Esophagus squamous epithelium (tissue), 5 donors: ENCODE measurements around the gene HLX. TPM values are rescaled to one million over a fixed set of nuclear protein-coding genes. Genes with fewer than 3 reads are reported as not detected.

Experiments used
- DNase-seq: peaks from one replicate; lab custom pipeline; 2025; lab: John Stamatoyannopoulos, UW
- H3K27ac ChIP-seq, 4 donors: fragments of 200-600 bp; sonication (generic); one replicate each; pipeline ENCODE4 v1.5.1; 2016 to 2019; ENCODE audit warnings: mild to moderate bottlenecking in 1 of 4
- H3K27me3 ChIP-seq, 4 donors: fragments of 200-600 bp; sonication (generic); 1 replicate in 3 of 4; 2 replicates in 1 of 4; pipeline versions ENCODE4 v1.5.1 to v1.6.0; 2017 to 2021; ENCODE audit warnings: antibody characterized with exemption in 1 of 4
- H3K36me3 ChIP-seq, 3 donors: fragments of 200-600 bp; sonication (generic); one replicate each; pipeline ENCODE4 v1.5.1; 2016 to 2019
- H3K4me1 ChIP-seq, 3 donors: fragments of 200-600 bp; sonication (generic); one replicate each; pipeline ENCODE4 v1.5.1; 2017 to 2019
- H3K4me3 ChIP-seq, 4 donors: fragments of 200-600 bp; sonication (generic); 1 replicate in 3 of 4; 2 replicates in 1 of 4; pipeline ENCODE4 v1.5.1; 2016 to 2019; ENCODE audit warnings: mild to moderate bottlenecking in 2 of 4, moderate library complexity in 1 of 4
- H3K9me3 ChIP-seq, 3 donors: fragments of 200-600 bp; sonication (generic); one replicate each; pipeline ENCODE4 v1.5.1; 2016 to 2019
- CTCF ChIP-seq, 6 experiments: fragments of 450-650 bp in 4 of 6; fragments of 200-600 bp in 2 of 6; sonication (generic) in 2 of 6; IDR thresholded peaks; one replicate each; pipeline ENCODE4 v1.5.1; 2016 to 2019; ENCODE audit warnings: antibody characterized with exemption in 6 of 6, mild to moderate bottlenecking in 4 of 6, moderate library complexity in 4 of 6
- POLR2A ChIP-seq, 4 donors: fragments of 450-650 bp; IDR thresholded peaks; one replicate each; pipeline ENCODE4 v1.6.1; 2017; ENCODE audit warnings: antibody characterized with exemption in 4 of 4, mild to moderate bottlenecking in 4 of 4, moderate library complexity in 3 of 4
- WGBS, 2 donors: methylation state at CpG; one replicate each; pipeline ENCODE4 v1.1.5; 2018; 5-methylcytosine and 5-hydroxymethylcytosine counted together
- intact Hi-C: fragments of 100-400 bp; cut with DNase I; formaldehyde crosslinking; loops from one replicate; pipeline ENCODE4 v1.15.0; 2022
- total RNA-seq, 4 donors: library from RNA; depleted of rRNA; stranded (reverse); fragments of >200 nt; gene quantifications; one replicate each; pipeline ENCODE4 v1.1.0, GENCODE V29; 2016
- donor health status: DM: yes; HTN: yes; CAD: no.

HLX gene
- 1 to 10 TPM in 2 of 4 donors, under 1 TPM in 2; 0.23 to 7.2 (median 0.97) TPM for total RNA-seq

GRCh38 chr1:220879076-220879508, at the start of gene HLX:
Gene HLX, plus strand, starts transcription at chr1:220879443. Its CDS starts 415 bp downstream, at chr1:220879858.
- peaks cover 0 to 8% (median 0%) of the 10 kb centered on the region in 3 donors for H3K36me3 ChIP-seq
- peak within 1 kb of the TSS; percentile 51 to 91 (median 66) for H3K4me3 ChIP-seq
- 1 to 2% methylated on average over 15 to 19 of the region's 26 CpGs for WGBS, 2 donors
- DNase-seq = peak; percentile 60
- H3K27ac ChIP-seq = peak within 1 kb of the TSS; percentile 78 to 95 (median 90)
- no peaks in the 10 kb centered on the region for H3K9me3 ChIP-seq
- intact Hi-C loops = loop anchor here (5.0 kb wide), 1 partner anchor 323 kb away; no protein-coding TSS in a partner anchor
- H3K27me3 ChIP-seq = peaks cover 0 to 92% (median 15%) of the 10 kb centered on the region in 4 donors
- TF ChIP-seq CTCF (IDR thresholded peaks at IDR 0.05) (no peak), POLR2A (IDR thresholded peaks at IDR 0.05) (peak in 2 of 4 donors; percentile 82 to 83)
- peaks cover 21 to 74% (median 24%) of the 10 kb centered on the region in 3 donors for H3K4me1 ChIP-seq

GRCh38 chr1:220833436-220833835, 45.8 kb upstream of the HLX start:
- 56 to 68% methylated on average over 2 of the region's 2 CpGs for WGBS, 2 donors
- TF ChIP-seq POLR2A (IDR thresholded peaks at IDR 0.05) (no peak), CTCF (IDR thresholded peaks at IDR 0.05) (no peak)
- no peak for DNase-seq
- H3K36me3 ChIP-seq = no peaks in the 10 kb centered on the region
- H3K4me1 ChIP-seq = peaks cover 0 to 5% (median 0%) of the 10 kb centered on the region in 3 donors
- intact Hi-C loops = no loop called here
- no peak overlapping the region for H3K27ac ChIP-seq
- no peaks in the 10 kb centered on the region for H3K27me3 ChIP-seq
- H3K4me3 ChIP-seq = no peak overlapping the region
- no peaks in the 10 kb centered on the region for H3K9me3 ChIP-seq

GRCh38 chr1:220834155-220834870, 44.9 kb upstream of the HLX start:
- Histone ChIP-seq H3K27ac (no peak overlapping the region), H3K36me3 (no peaks in the 10 kb centered on the region), H3K4me3 (no peak overlapping the region), H3K4me1 (no peaks in the 10 kb centered on the region), H3K27me3 (no peaks in the 10 kb centered on the region), H3K9me3 (no peaks in the 10 kb centered on the region)
- WGBS, 2 donors = 81 to 82% methylated on average over 4 of the region's 4 CpGs
- TF ChIP-seq CTCF (IDR thresholded peaks at IDR 0.05) = no peak
- intact Hi-C loops = no loop called here
- DNase-seq = no peak

- TF ChIP-seq POLR2A (IDR thresholded peaks at IDR 0.05) = no peak
- no peak for TF ChIP-seq CTCF (IDR thresholded peaks at IDR 0.05)
- no peaks in the 10 kb centered on the region for H3K36me3 ChIP-seq
- no peak overlapping the region for H3K4me3 ChIP-seq
- DNase-seq = no peak
- peaks cover 0 to 9% (median 0%) of the 10 kb centered on the region in 3 donors for H3K4me1 ChIP-seq
- 78 to 79% methylated on average over 5 of the region's 5 CpGs for WGBS, 2 donors
- no peaks in the 10 kb centered on the region for H3K27me3 ChIP-seq
- intact Hi-C loops = no loop called here
- no peak overlapping the region for H3K27ac ChIP-seq
- H3K9me3 ChIP-seq = no peaks in the 10 kb centered on the region
Observed at GRCh38 chr1:220838578-220838977, 40.7 kb upstream of the HLX start.

GRCh38 chr1:220839474-220839873, 39.8 kb upstream of the HLX start:
- Histone ChIP-seq H3K4me1 (peaks cover 0 to 14% (median 0%) of the 10 kb centered on the region in 3 donors), H3K36me3 (no peaks in the 10 kb centered on the region), H3K9me3 (no peaks in the 10 kb centered on the region), H3K4me3 (no peak overlapping the region), H3K27ac (no peak overlapping the region), H3K27me3 (no peaks in the 10 kb centered on the region)
- DNase-seq = no peak
- TF ChIP-seq POLR2A (IDR thresholded peaks at IDR 0.05) (no peak), CTCF (IDR thresholded peaks at IDR 0.05) (no peak)
- intact Hi-C loops = no loop called here
- 44 to 62% methylated on average over 4 to 5 of the region's 5 CpGs for WGBS, 2 donors
